HEK293 (cell line): Measurements from ENCODE around the gene AHCYL2.
A peak's percentile ranks its signal among the peaks of the same experiment; 100 is the strongest.

Source experiments
- CTCF ChIA-PET: fragments of 350-600 bp; formaldehyde crosslinking; extraction: SDS; loops from one replicate; lab custom pipeline; 2021; ENCODE audit warnings: antibody characterized with exemption; lab: Yijun Ruan, JAX
- POLR2A ChIA-PET: fragments of 300-600 bp; formaldehyde crosslinking; extraction: SDS; loops from one replicate; lab custom pipeline; 2020; ENCODE audit warnings: antibody characterized with exemption, inconsistent platforms; lab: Yijun Ruan, JAX
- H3K27ac ChIP-seq: fragments of 200-500 bp; sonication (Bioruptor generic); 2 replicates; pipeline ENCODE4 v1.5.1; 2014; ENCODE audit warnings: low read depth, low read length, control low read depth, inconsistent platforms; ENCODE audit errors: extremely low read depth
- H3K36me3 ChIP-seq, 2 experiments: fragments of 200-500 bp in 1 of 2; sonication (Bioruptor generic) in 1 of 2; 1 replicate in 1 of 2; 2 replicates in 1 of 2; pipeline ENCODE4 v1.5.1; 2014 to 2017; ENCODE audit warnings: inconsistent platforms in 2 of 2, low read length in 2 of 2; ENCODE audit not compliant: control insufficient read depth in 2 of 2, insufficient read depth in 1 of 2
- H3K4me1 ChIP-seq: fragments of 200-500 bp; sonication (Bioruptor generic); 2 replicates; pipeline ENCODE4 v1.5.1; 2014; ENCODE audit warnings: mild to moderate bottlenecking, low read length, inconsistent platforms; ENCODE audit not compliant: control insufficient read depth, insufficient read depth
- H3K4me3 ChIP-seq: 2 replicates; pipeline ENCODE4 v1.5.1; 2011; ENCODE audit warnings: low read depth, mild to moderate bottlenecking, control low read depth, low read length, moderate library complexity
- H3K9me3 ChIP-seq: fragments of 200-500 bp; sonication (Bioruptor generic); 2 replicates; pipeline ENCODE4 v1.5.1; 2014; ENCODE audit warnings: low read depth, low read length, inconsistent platforms; ENCODE audit not compliant: control insufficient read depth, insufficient read depth
- GFI1B ChIP-seq: fragments of 450-650 bp; formaldehyde crosslinking; IDR thresholded peaks from 2 replicates; pipeline ENCODE4 v1.5.1; 2016; ENCODE audit warnings: missing biosample characterization, missing genetic modification characterization
- GLIS2 ChIP-seq: fragments of 450-650 bp; formaldehyde crosslinking; IDR thresholded peaks from 2 replicates; pipeline ENCODE4 v1.5.1; 2016; ENCODE audit warnings: missing biosample characterization, missing genetic modification characterization
- PRDM1 ChIP-seq: fragments of 450-650 bp; formaldehyde crosslinking; IDR thresholded peaks from 2 replicates; pipeline ENCODE4; 2016; ENCODE audit warnings: missing biosample characterization, missing genetic modification characterization
- ZBTB48 ChIP-seq: fragments of 450-650 bp; formaldehyde crosslinking; IDR thresholded peaks from 2 replicates; pipeline ENCODE4 v1.5.1; 2016; ENCODE audit warnings: missing biosample characterization, missing genetic modification characterization
- ZBTB7A ChIP-seq: fragments of 450-650 bp; formaldehyde crosslinking; IDR thresholded peaks from 2 replicates; pipeline ENCODE4 v1.5.1; 2016; ENCODE audit warnings: low read depth, missing biosample characterization, missing genetic modification characterization
- ZNF202 ChIP-seq: fragments of 450-650 bp; formaldehyde crosslinking; IDR thresholded peaks from 2 replicates; pipeline ENCODE4 v1.5.1; 2016; ENCODE audit warnings: missing biosample characterization, missing genetic modification characterization, borderline replicate concordance
- ZNF341 ChIP-seq: fragments of 450-650 bp; formaldehyde crosslinking; IDR thresholded peaks from 2 replicates; pipeline ENCODE4; 2016; ENCODE audit warnings: low read depth, missing biosample characterization, missing genetic modification characterization
- ZNF37A ChIP-seq: fragments of 450-650 bp; IDR thresholded peaks from 2 replicates; pipeline ENCODE4 v1.5.1; 2018; ENCODE audit warnings: missing biosample characterization, missing genetic modification characterization
- ZNF433 ChIP-seq: fragments of 450-650 bp; formaldehyde crosslinking; IDR thresholded peaks from 2 replicates; pipeline ENCODE4 v1.5.1; 2016; ENCODE audit warnings: missing biosample characterization, missing genetic modification characterization, low read depth
- ZNF585B ChIP-seq: fragments of 450-650 bp; formaldehyde crosslinking; IDR thresholded peaks from 2 replicates; pipeline ENCODE4 v1.5.1; 2016; ENCODE audit warnings: missing biosample characterization, missing genetic modification characterization
- ZNF629 ChIP-seq: fragments of 450-650 bp; formaldehyde crosslinking; IDR thresholded peaks from 2 replicates; pipeline ENCODE4 v1.5.1; 2017; ENCODE audit warnings: missing biosample characterization, missing genetic modification characterization
- ZNF660 ChIP-seq: fragments of 450-650 bp; IDR thresholded peaks from 2 replicates; pipeline ENCODE4 v1.5.1; 2018; ENCODE audit warnings: missing biosample characterization, mild to moderate bottlenecking, missing genetic modification characterization
- ZNF707 ChIP-seq: fragments of 450-650 bp; formaldehyde crosslinking; IDR thresholded peaks from 2 replicates; pipeline ENCODE4 v1.5.1; 2016; ENCODE audit warnings: missing biosample characterization, missing genetic modification characterization
- ZSCAN23 ChIP-seq: fragments of 450-650 bp; formaldehyde crosslinking; IDR thresholded peaks from 2 replicates; pipeline ENCODE4 v1.5.1; 2016; ENCODE audit warnings: missing biosample characterization, missing genetic modification characterization
- TF ChIP-seq, protein P1 (sequence below): fragments of 450-650 bp; formaldehyde crosslinking; optimal IDR thresholded peaks from 2 replicates; pipeline ENCODE3; 2016; ENCODE audit warnings: missing biosample characterization, mild to moderate bottlenecking, missing genetic modification characterization
- TF ChIP-seq, protein P2 (sequence below): fragments of 450-650 bp; formaldehyde crosslinking; IDR thresholded peaks from 2 replicates; pipeline ENCODE4 v1.5.1; 2017; ENCODE audit warnings: missing biosample characterization, missing genetic modification characterization
- TF ChIP-seq, protein P3 (sequence below): fragments of 450-650 bp; formaldehyde crosslinking; IDR thresholded peaks from 2 replicates; pipeline ENCODE4 v1.5.1; 2016; ENCODE audit warnings: missing biosample characterization, missing genetic modification characterization
- TF ChIP-seq, protein P4 (sequence below): fragments of 450-650 bp; formaldehyde crosslinking; IDR thresholded peaks from 2 replicates; pipeline ENCODE4 v1.5.1; 2016; ENCODE audit warnings: missing biosample characterization, missing genetic modification characterization
- TF ChIP-seq, protein P5 (sequence below): IDR thresholded peaks from 2 replicates; pipeline ENCODE4 v1.6.1; 2011; ENCODE audit warnings: mild to moderate bottlenecking, low read depth, low read length, borderline replicate concordance
- TF ChIP-seq, protein P6 (sequence below): fragments of 450-650 bp; formaldehyde crosslinking; IDR thresholded peaks from 2 replicates; pipeline ENCODE4 v1.5.1; 2017; ENCODE audit warnings: missing biosample characterization, missing genetic modification characterization
- TF ChIP-seq, protein P7 (sequence below): fragments of 450-650 bp; formaldehyde crosslinking; IDR thresholded peaks from 2 replicates; pipeline ENCODE4 v1.5.1; 2016; ENCODE audit warnings: missing biosample characterization, missing genetic modification characterization, low read depth

The AHCYL2 gene

DNA sequence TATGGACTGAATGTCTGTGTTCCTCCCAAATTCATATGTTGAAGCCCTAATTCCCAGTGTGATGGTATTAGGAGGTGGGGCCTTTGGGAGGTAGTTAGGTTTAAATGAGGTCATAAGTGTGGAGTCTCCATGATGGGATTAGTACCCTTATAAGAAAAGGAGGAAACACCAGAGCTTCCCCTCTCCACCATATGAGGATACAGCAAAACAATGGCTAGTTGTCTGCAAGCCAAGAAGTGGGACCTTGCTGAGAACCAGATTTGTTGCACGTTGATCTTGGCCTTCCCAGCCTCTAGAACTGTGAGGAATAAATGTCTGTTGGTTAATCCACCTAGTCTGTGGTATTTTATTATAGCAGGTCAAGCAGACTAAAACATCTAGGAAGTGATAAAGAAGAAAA, 102.2 kb downstream of the AHCYL2 start:
- ChIA-PET POLR2A (no interaction called here), CTCF (no interaction called here)
- TF ChIP-seq, protein P1, sequence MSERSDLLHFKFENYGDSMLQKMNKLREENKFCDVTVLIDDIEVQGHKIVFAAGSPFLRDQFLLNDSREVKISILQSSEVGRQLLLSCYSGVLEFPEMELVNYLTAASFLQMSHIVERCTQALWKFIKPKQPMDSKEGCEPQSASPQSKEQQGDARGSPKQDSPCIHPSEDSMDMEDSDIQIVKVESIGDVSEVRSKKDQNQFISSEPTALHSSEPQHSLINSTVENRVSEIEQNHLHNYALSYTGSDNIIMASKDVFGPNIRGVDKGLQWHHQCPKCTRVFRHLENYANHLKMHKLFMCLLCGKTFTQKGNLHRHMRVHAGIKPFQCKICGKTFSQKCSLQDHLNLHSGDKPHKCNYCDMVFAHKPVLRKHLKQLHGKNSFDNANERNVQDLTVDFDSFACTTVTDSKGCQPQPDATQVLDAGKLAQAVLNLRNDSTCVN, result no peak
- TF ChIP-seq ZBTB48 (tag by site-specific recombination), result no peak
- no peak for TF ChIP-seq ZBTB7A
- TF ChIP-seq, protein P2, sequence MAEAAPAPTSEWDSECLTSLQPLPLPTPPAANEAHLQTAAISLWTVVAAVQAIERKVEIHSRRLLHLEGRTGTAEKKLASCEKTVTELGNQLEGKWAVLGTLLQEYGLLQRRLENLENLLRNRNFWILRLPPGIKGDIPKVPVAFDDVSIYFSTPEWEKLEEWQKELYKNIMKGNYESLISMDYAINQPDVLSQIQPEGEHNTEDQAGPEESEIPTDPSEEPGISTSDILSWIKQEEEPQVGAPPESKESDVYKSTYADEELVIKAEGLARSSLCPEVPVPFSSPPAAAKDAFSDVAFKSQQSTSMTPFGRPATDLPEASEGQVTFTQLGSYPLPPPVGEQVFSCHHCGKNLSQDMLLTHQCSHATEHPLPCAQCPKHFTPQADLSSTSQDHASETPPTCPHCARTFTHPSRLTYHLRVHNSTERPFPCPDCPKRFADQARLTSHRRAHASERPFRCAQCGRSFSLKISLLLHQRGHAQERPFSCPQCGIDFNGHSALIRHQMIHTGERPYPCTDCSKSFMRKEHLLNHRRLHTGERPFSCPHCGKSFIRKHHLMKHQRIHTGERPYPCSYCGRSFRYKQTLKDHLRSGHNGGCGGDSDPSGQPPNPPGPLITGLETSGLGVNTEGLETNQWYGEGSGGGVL, result no peak
- TF ChIP-seq, protein P3, sequence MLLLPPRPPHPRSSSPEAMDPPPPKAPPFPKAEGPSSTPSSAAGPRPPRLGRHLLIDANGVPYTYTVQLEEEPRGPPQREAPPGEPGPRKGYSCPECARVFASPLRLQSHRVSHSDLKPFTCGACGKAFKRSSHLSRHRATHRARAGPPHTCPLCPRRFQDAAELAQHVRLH (tag by site-specific recombination), result no peak
- no peak for TF ChIP-seq ZNF433 (tag by site-specific recombination)
- TF ChIP-seq ZNF341 (tag by site-specific recombination), result no peak
- TF ChIP-seq ZNF202, result no peak
- TF ChIP-seq ZNF37A (tag by site-specific recombination), result no peak
- TF ChIP-seq ZSCAN23 (tag by site-specific recombination), result no peak
- TF ChIP-seq ZNF707, result no peak
- no peak for TF ChIP-seq ZNF585B
- no peak for TF ChIP-seq ZNF629 (tag by site-specific recombination)
- TF ChIP-seq, protein P4, sequence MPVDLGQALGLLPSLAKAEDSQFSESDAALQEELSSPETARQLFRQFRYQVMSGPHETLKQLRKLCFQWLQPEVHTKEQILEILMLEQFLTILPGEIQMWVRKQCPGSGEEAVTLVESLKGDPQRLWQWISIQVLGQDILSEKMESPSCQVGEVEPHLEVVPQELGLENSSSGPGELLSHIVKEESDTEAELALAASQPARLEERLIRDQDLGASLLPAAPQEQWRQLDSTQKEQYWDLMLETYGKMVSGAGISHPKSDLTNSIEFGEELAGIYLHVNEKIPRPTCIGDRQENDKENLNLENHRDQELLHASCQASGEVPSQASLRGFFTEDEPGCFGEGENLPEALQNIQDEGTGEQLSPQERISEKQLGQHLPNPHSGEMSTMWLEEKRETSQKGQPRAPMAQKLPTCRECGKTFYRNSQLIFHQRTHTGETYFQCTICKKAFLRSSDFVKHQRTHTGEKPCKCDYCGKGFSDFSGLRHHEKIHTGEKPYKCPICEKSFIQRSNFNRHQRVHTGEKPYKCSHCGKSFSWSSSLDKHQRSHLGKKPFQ (tag by site-specific recombination), result no peak
- TF ChIP-seq, protein P5, sequence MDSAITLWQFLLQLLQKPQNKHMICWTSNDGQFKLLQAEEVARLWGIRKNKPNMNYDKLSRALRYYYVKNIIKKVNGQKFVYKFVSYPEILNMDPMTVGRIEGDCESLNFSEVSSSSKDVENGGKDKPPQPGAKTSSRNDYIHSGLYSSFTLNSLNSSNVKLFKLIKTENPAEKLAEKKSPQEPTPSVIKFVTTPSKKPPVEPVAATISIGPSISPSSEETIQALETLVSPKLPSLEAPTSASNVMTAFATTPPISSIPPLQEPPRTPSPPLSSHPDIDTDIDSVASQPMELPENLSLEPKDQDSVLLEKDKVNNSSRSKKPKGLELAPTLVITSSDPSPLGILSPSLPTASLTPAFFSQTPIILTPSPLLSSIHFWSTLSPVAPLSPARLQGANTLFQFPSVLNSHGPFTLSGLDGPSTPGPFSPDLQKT, result no peak
- TF ChIP-seq, protein P6, sequence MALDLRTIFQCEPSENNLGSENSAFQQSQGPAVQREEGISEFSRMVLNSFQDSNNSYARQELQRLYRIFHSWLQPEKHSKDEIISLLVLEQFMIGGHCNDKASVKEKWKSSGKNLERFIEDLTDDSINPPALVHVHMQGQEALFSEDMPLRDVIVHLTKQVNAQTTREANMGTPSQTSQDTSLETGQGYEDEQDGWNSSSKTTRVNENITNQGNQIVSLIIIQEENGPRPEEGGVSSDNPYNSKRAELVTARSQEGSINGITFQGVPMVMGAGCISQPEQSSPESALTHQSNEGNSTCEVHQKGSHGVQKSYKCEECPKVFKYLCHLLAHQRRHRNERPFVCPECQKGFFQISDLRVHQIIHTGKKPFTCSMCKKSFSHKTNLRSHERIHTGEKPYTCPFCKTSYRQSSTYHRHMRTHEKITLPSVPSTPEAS (tag by site-specific recombination), result no peak
- no peak for TF ChIP-seq GFI1B
- no peak for TF ChIP-seq GLIS2
- Histone ChIP-seq H3K36me3 (no peaks in the 10 kb centered on the region), H3K4me1 (no peaks in the 10 kb centered on the region), H3K4me3 (no peak overlapping the region), H3K27ac (no peak overlapping the region), H3K9me3 (no peaks in the 10 kb centered on the region)

DNA sequence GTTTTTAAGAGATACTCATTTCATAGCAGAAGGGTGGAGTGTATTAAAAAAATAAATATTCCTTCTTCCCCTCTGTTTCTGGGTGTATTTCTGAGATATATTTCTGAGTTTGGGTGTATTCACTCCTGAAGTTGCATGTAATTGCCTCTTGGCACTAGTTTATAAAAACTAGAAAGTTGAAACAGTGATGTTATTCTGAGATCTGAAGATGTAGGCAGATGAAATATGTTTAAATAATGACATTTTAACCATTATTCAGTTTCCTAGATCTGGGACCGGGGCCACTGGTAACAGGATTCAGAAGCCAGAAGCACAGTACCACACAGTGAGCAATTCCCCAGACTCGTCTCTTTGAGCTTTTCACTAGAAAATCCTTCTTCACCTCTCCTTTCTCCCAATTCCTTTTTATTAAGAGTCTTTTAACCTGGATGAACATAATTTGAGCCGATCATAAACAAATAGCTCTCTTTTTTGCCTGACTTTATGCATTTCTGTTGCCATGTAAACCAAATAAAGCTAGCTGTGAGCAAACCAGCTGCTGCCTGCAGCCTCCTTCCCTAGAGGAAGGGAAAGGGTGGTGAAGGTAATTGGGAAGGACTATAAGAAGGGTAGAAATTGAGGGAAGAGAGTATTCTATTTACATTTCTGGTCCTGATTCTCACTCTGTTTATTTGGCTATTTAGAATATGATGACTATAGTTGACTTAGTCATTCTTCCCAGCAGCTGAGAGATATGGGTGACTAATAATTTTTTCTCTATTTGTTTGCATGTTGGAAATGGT, 107.6 kb downstream of the AHCYL2 start:
- TF ChIP-seq, protein P7, sequence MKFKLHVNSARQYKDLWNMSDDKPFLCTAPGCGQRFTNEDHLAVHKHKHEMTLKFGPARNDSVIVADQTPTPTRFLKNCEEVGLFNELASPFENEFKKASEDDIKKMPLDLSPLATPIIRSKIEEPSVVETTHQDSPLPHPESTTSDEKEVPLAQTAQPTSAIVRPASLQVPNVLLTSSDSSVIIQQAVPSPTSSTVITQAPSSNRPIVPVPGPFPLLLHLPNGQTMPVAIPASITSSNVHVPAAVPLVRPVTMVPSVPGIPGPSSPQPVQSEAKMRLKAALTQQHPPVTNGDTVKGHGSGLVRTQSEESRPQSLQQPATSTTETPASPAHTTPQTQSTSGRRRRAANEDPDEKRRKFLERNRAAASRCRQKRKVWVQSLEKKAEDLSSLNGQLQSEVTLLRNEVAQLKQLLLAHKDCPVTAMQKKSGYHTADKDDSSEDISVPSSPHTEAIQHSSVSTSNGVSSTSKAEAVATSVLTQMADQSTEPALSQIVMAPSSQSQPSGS (tag by site-specific recombination), result no peak
- TF ChIP-seq PRDM1 (tag by site-specific recombination) (peak; percentile 56), ZNF660 (tag by site-specific recombination) (peak; percentile 100)
- CTCF ChIA-PET, result interaction anchor here (1.1 to 5.0 kb wide), 4 partner anchors 11 to 114 kb away, joined by 4 to 29 read pairs (median 10); no protein-coding TSS in a partner anchor
- no peak overlapping the region for H3K4me3 ChIP-seq
- no peaks in the 10 kb centered on the region for H3K9me3 ChIP-seq
- H3K4me1 ChIP-seq, result no peaks in the 10 kb centered on the region
- no peak overlapping the region for H3K27ac ChIP-seq
- H3K36me3 ChIP-seq, result no peaks in the 10 kb centered on the region
- POLR2A ChIA-PET, result no interaction called here
